Prostate gland (tissue), 2 donors: ENCODE data around the gene CTSC. TPM values are rescaled to one million over a fixed set of nuclear protein-coding genes. Genes with fewer than 3 reads are reported as not detected.
"Not testable (repeated sequence)": the region's sequence is repeated elsewhere in the genome, so short reads cannot be mapped to it uniquely, and the experiment has no call there.

Experiments
- DNase-seq: peaks from one replicate; pipeline ENCODE4 v3.0.0-alpha.2; 2019; ENCODE audit warnings: low spot score
- H3K27ac ChIP-seq, 2 donors: fragments of 200-600 bp; sonication (generic); 2 replicates each; pipeline ENCODE4 v1.5.1; 2017 to 2019
- H3K27me3 ChIP-seq: fragments of 200-600 bp; sonication (generic); replicated peaks from 2 replicates; pipeline ENCODE4 v1.5.1; 2019; ENCODE audit not compliant: insufficient read depth
- H3K36me3 ChIP-seq, 2 donors: fragments of 200-600 bp; sonication (generic); 1 replicate in 1 of 2; 2 replicates in 1 of 2; pipeline versions ENCODE4 v1.5.1 to v1.8.1; 2017 to 2019
- H3K4me1 ChIP-seq: fragments of 200-600 bp; sonication (generic); replicated peaks from 2 replicates; pipeline ENCODE4 v1.5.1; 2019
- H3K4me3 ChIP-seq, 2 donors: fragments of 200-600 bp; sonication (generic); 2 replicates each; pipeline ENCODE4 v1.5.1; 2017 to 2019
- H3K9me3 ChIP-seq: fragments of 200-600 bp; sonication (generic); 2 replicates; pipeline ENCODE4 v1.5.1; 2017
- POLR2A ChIP-seq: fragments of 450-650 bp; IDR thresholded peaks from one replicate; pipeline ENCODE4 v1.6.1; 2016; ENCODE audit warnings: antibody characterized with exemption, mild to moderate bottlenecking
- POLR2AphosphoS5 ChIP-seq: sonication (generic); formaldehyde crosslinking; IDR thresholded peaks from one replicate; pipeline ENCODE4 v1.6.1; 2017; ENCODE audit warnings: antibody characterized with exemption
- WGBS: methylation state at CpG from one replicate; pipeline ENCODE4 v1.1.5; 2018; 5-methylcytosine and 5-hydroxymethylcytosine counted together
- intact Hi-C: fragments of 100-400 bp; cut with DNase I; formaldehyde crosslinking; loops from one replicate; pipeline ENCODE4 v1.14.2; 2022
- total RNA-seq, 2 donors: library from RNA; depleted of rRNA; stranded (reverse); fragments of >200 nt; gene quantifications; one replicate each; pipeline ENCODE4 v1.1.0, GENCODE V29; 2016
- TF ChIP-seq, protein P1 (sequence below), 4 experiments: fragments of 200-600 bp in 2 of 4; fragments of 450-650 bp in 2 of 4; sonication (generic) in 2 of 4; IDR thresholded peaks; 1 replicate in 3 of 4; 2 replicates in 1 of 4; pipeline ENCODE4 v1.5.1; 2016 to 2019; ENCODE audit warnings: antibody characterized with exemption in 4 of 4, mild to moderate bottlenecking in 2 of 4, moderate library complexity in 2 of 4

The CTSC gene
- total RNA-seq, 2 donors from 2014 or later, result 19.4 to 65.5 TPM

DNA sequence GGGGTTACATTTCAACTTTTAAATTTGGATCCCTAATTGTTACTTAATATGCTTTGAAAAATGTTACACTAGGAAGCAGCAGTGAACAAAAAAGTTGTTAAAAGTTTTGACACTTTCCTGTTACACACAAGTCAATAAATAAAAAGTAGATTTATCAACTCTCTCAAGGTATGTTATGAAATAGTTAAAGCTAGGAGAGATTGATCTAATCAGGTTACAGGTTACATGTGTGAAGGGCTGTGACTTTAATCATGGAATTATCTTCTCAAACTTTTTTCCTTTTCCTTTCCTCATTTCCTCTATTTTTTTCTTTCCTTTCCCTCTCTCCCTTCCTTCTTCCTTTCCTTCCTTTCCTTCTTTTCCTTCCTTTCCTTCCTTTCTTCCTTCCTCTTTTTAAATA is 85.3 kb downstream of the CTSC start:
- H3K4me3 ChIP-seq, result no peak overlapping the region
- H3K27ac ChIP-seq, result no peak overlapping the region
- H3K9me3 ChIP-seq, result no peaks in the 10 kb centered on the region
- intact Hi-C loops, result no loop called here
- TF ChIP-seq, protein P1, sequence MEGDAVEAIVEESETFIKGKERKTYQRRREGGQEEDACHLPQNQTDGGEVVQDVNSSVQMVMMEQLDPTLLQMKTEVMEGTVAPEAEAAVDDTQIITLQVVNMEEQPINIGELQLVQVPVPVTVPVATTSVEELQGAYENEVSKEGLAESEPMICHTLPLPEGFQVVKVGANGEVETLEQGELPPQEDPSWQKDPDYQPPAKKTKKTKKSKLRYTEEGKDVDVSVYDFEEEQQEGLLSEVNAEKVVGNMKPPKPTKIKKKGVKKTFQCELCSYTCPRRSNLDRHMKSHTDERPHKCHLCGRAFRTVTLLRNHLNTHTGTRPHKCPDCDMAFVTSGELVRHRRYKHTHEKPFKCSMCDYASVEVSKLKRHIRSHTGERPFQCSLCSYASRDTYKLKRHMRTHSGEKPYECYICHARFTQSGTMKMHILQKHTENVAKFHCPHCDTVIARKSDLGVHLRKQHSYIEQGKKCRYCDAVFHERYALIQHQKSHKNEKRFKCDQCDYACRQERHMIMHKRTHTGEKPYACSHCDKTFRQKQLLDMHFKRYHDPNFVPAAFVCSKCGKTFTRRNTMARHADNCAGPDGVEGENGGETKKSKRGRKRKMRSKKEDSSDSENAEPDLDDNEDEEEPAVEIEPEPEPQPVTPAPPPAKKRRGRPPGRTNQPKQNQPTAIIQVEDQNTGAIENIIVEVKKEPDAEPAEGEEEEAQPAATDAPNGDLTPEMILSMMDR (IDR thresholded peaks at IDR 0.05), result no peak
- no peak for TF ChIP-seq POLR2AphosphoS5
- no peak for TF ChIP-seq POLR2A
- no peaks in the 10 kb centered on the region for H3K36me3 ChIP-seq
- no peak for DNase-seq
- H3K27me3 ChIP-seq, result no peaks in the 10 kb centered on the region
- no peaks in the 10 kb centered on the region for H3K4me1 ChIP-seq

GRCh38 chr11:88250566-88251242 is 86.8 kb downstream of the CTSC start:
- intact Hi-C loops, result no loop called here
- WGBS, result 50% methylated on average over 3 of the region's 3 CpGs
- Histone ChIP-seq H3K9me3 (no peaks in the 10 kb centered on the region), H3K27ac (no peak overlapping the region), H3K36me3 (no peaks in the 10 kb centered on the region), H3K4me1 (no peaks in the 10 kb centered on the region), H3K27me3 (no peaks in the 10 kb centered on the region), H3K4me3 (no peak overlapping the region)
- no peak for DNase-seq
- TF ChIP-seq, protein P1 (IDR thresholded peaks at IDR 0.05), result no peak
- TF ChIP-seq POLR2AphosphoS5 (no peak), POLR2A (no peak)

GRCh38 chr11:88249706-88250105 is 87.8 kb downstream of the CTSC start:
- Histone ChIP-seq H3K27me3 (no peaks in the 10 kb centered on the region), H3K4me3 (no peak overlapping the region), H3K27ac (no peak overlapping the region), H3K9me3 (no peaks in the 10 kb centered on the region), H3K4me1 (no peaks in the 10 kb centered on the region), H3K36me3 (no peaks in the 10 kb centered on the region)
- DNase-seq, result no peak
- intact Hi-C loops, result no loop called here
- TF ChIP-seq POLR2AphosphoS5, result no peak
- TF ChIP-seq, protein P1 (IDR thresholded peaks at IDR 0.05), result no peak
- no peak for TF ChIP-seq POLR2A
- 85% methylated on average over 1 of the region's 1 CpG for WGBS

DNA sequence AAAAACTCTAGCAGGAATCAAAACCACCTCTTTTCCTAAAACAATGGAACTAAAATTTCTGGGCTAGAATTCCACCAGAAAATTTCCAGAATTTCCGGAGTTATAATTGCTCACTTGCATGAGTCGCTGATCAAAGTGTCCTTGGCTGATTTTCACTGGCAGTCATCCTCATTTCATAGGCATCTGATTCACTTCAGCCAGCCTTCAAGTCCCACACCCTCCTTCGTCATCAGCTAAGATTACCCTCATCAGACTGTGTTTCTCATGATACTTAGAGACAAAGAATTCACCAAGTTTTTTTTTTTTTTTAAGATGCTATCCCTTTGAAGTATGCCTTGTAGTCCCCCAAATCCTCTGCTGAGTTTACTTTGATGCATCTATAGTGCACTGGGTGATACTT is 90.8 kb downstream of the CTSC start:
- DNase-seq, result no peak
- H3K27ac ChIP-seq, result no peak overlapping the region
- H3K4me1 ChIP-seq, result no peaks in the 10 kb centered on the region
- intact Hi-C loops, result no loop called here
- H3K27me3 ChIP-seq, result no peaks in the 10 kb centered on the region
- no peak overlapping the region for H3K4me3 ChIP-seq
- H3K9me3 ChIP-seq, result no peaks in the 10 kb centered on the region
- 57% methylated on average over 3 of the region's 3 CpGs for WGBS
- TF ChIP-seq POLR2A, result no peak
- no peak for TF ChIP-seq POLR2AphosphoS5
- TF ChIP-seq, protein P1 (IDR thresholded peaks at IDR 0.05), result no peak
- H3K36me3 ChIP-seq, result no peaks in the 10 kb centered on the region

DNA sequence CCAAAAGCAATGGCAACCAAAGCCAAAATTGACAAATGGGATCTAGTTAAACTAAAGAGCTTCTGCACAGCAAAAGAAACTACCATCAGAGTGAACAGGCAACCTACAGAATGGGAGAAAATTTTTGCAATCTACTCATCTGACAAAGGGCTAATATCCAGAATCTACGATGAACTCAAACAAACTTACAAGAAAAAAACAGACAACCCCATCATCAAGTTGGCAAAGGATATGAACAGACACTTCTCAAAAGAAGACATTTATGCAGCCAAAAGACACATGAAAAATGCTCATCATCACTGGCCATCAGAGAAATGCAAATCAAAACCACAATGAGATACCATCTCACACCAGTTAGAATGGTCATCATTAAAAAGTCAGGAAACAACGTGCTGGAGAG is 92.0 kb downstream of the CTSC start:
- intact Hi-C loops, H3K4me3 ChIP-seq, H3K4me1 ChIP-seq, H3K36me3 ChIP-seq, DNase-seq, H3K27me3 ChIP-seq, H3K27ac ChIP-seq, H3K9me3 ChIP-seq: not testable (repeated sequence)
- WGBS, result 89% methylated on average over 2 of the region's 2 CpGs

Other genes with a start within 250 kb of the CTSC start
- 1 to 10 TPM; 1.8 to 7.6 TPM for gene RAB38, start 162.3 kb downstream of the CTSC start, total RNA-seq